Peyer's patch (tissue), 4 donors: ENCODE results near the gene CNTRL. TPM values are rescaled to one million over a fixed set of nuclear protein-coding genes. Genes with fewer than 3 reads are reported as not detected.
A peak's percentile ranks its signal among the peaks of the same experiment; 100 is the strongest.
"Not testable (repeated sequence)": the region's sequence is repeated elsewhere in the genome, so short reads cannot be mapped to it uniquely, and the experiment has no call there.

Source experiments
- DNase-seq, 3 donors: peaks; one replicate each; pipeline ENCODE4 v3.0.0-alpha.2; 2017 to 2019
- H3K27ac ChIP-seq, 4 donors: fragments of 200-600 bp; sonication (generic); one replicate each; pipeline ENCODE4 v1.5.1; 2016 to 2019
- H3K27me3 ChIP-seq, 2 donors: fragments of 200-600 bp; sonication (generic); one replicate each; pipeline ENCODE4 v1.5.1; 2019
- H3K36me3 ChIP-seq, 3 donors: fragments of 200-600 bp; sonication (generic); one replicate each; pipeline ENCODE4 v1.5.1; 2016 to 2019
- H3K4me1 ChIP-seq, 4 donors: fragments of 200-600 bp; sonication (generic); one replicate each; pipeline ENCODE4 v1.5.1; 2016 to 2019
- H3K4me3 ChIP-seq, 4 donors: fragments of 200-600 bp; sonication (generic); 1 replicate in 3 of 4; 2 replicates in 1 of 4; pipeline ENCODE4 v1.5.1; 2016 to 2019; ENCODE audit warnings: mild to moderate bottlenecking in 1 of 4
- H3K9me3 ChIP-seq, 4 donors: fragments of 200-600 bp; sonication (generic); one replicate each; pipeline ENCODE4 v1.5.1; 2016 to 2019; ENCODE audit warnings: mild to moderate bottlenecking in 1 of 4
- CTCF ChIP-seq, 6 experiments: fragments of 450-650 bp in 4 of 6; fragments of 200-600 bp in 2 of 6; sonication (generic) in 1 of 6; IDR thresholded peaks; one replicate each; pipeline ENCODE4 v1.5.1; 2017 to 2019; ENCODE audit warnings: antibody characterized with exemption in 6 of 6, mild to moderate bottlenecking in 3 of 6, moderate library complexity in 1 of 6
- POLR2A ChIP-seq, 2 donors: fragments of 450-650 bp; IDR thresholded peaks; one replicate each; pipeline ENCODE4 v1.5.1; 2017; ENCODE audit warnings: antibody characterized with exemption in 2 of 2, mild to moderate bottlenecking in 2 of 2, moderate library complexity in 2 of 2
- total RNA-seq, 4 donors: library from RNA; depleted of rRNA; stranded (reverse); fragments of >200 nt; gene quantifications; one replicate each; pipeline ENCODE4 v1.1.0, GENCODE V29; 2016

CNTRL gene
- total RNA-seq, 4 donors from 2014 or later: 5.1 to 113 (median 13.7) TPM

DNA sequence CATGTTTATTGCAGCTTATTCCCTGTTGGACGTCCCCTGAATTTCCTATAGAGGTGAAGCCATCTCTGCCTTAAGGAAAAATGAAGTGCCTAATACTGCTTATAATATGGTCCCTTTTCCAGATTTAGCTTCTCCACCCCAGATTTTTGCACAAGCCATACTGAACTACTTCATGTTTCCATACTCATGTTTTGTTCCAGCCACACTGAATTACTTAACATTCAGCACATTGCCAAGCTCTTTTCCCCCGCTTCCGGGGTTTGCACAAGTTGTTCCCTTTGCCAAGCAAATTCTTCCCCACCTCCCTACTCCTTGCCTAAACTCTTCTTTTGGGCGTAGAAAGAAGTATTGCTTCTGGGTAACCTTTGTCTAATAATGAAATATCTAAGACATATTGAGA lies 1.7 kb upstream of the CNTRL start:
- peak in 1 of 3 donors; percentile 60 for DNase-seq
- no peak overlapping the region for H3K4me3 ChIP-seq
- H3K27ac ChIP-seq: peak overlapping the region in 3 of 4 donors; percentile 67 to 91 (median 78)
- H3K27me3 ChIP-seq: no peaks in the 10 kb centered on the region
- peaks cover 0 to 9% (median 2%) of the 10 kb centered on the region in 4 donors for H3K4me1 ChIP-seq
- H3K36me3 ChIP-seq: no peaks in the 10 kb centered on the region
- TF ChIP-seq CTCF (IDR thresholded peaks at IDR 0.05) (no peak), POLR2A (IDR thresholded peaks at IDR 0.05) (no peak)
- no peaks in the 10 kb centered on the region for H3K9me3 ChIP-seq

- H3K27me3 ChIP-seq: no peaks in the 10 kb centered on the region
- no peak for DNase-seq
Measured at GRCh38 chr9:121075251-121076036, 689 bp downstream of the CNTRL start.

DNA sequence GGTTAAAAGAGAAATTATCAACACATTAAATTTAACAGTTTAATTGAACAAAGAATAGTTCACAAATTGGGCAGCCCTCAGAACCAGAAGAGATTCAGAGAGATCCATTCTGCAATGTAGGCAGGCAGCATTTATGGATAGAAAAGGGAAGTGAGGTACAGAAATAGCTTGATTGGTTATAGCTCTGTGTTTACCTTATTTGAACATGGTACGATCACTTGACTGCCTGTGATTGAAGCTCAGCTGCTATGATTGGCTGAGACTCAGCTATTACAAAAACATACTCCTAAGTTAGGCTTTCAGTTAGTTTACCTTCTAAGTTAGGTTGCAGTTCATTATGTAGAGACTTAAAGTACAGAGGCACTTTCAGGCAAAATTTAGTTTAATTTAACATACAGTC lies 7.3 kb downstream of the CNTRL start:
- TF ChIP-seq CTCF (IDR thresholded peaks at IDR 0.05) (no peak), POLR2A (IDR thresholded peaks at IDR 0.05) (no peak)
- no peak for DNase-seq
- Histone ChIP-seq H3K4me1 (no peaks in the 10 kb centered on the region), H3K9me3 (no peaks in the 10 kb centered on the region), H3K4me3 (no peak overlapping the region), H3K27me3 (no peaks in the 10 kb centered on the region), H3K36me3 (peaks cover 0 to 13% (median 0%) of the 10 kb centered on the region in 3 donors), H3K27ac (no peak overlapping the region)

More at GRCh38 chr9:121075251-121076036, 689 bp downstream of the CNTRL start:
- Histone ChIP-seq H3K36me3 (no peaks in the 10 kb centered on the region), H3K9me3 (no peaks in the 10 kb centered on the region), H3K27ac (peak overlapping the region; percentile 73 to 91 (median 80)), H3K4me3 (peak overlapping the region; percentile 61 to 87 (median 74)), H3K4me1 (peaks cover 0 to 9% (median 2%) of the 10 kb centered on the region in 4 donors)
- TF ChIP-seq POLR2A (IDR thresholded peaks at IDR 0.05): no peak
- TF ChIP-seq CTCF (IDR thresholded peaks at IDR 0.05): no peak

DNA sequence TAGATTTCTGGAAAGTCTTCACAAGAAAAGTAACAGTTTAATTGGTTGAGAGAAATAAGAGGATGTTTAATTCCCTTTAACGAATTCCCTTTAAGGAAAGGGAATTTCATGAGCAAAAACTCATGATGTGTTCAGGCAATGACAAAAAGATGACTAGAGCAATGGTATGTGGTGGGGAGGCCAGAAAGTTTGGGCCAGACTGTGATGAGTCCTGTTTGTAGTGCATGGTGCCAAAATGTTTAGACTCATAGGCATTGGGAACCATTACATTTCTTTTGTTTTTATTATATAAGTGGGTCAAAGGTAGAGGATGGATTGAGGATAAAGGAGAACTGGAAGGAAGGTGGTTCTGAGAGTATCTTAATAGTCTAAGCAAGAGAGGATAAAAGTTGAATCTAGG lies 10.9 kb downstream of the CNTRL start:
- no peak overlapping the region for H3K4me3 ChIP-seq
- TF ChIP-seq CTCF (IDR thresholded peaks at IDR 0.05) (no peak), POLR2A (IDR thresholded peaks at IDR 0.05) (no peak)
- H3K4me1 ChIP-seq: no peaks in the 10 kb centered on the region
- H3K9me3 ChIP-seq: no peaks in the 10 kb centered on the region
- peaks cover 0 to 20% (median 0%) of the 10 kb centered on the region in 3 donors for H3K36me3 ChIP-seq
- no peak for DNase-seq
- no peaks in the 10 kb centered on the region for H3K27me3 ChIP-seq
- no peak overlapping the region for H3K27ac ChIP-seq

- Histone ChIP-seq H3K27ac (no peak overlapping the region), H3K36me3 (peaks cover 0 to 9% (median 0%) of the 10 kb centered on the region in 3 donors), H3K27me3 (no peaks in the 10 kb centered on the region), H3K9me3 (no peaks in the 10 kb centered on the region), H3K4me1 (no peaks in the 10 kb centered on the region), H3K4me3 (no peak overlapping the region)
- no peak for TF ChIP-seq POLR2A (IDR thresholded peaks at IDR 0.05)
- no peak for TF ChIP-seq CTCF (IDR thresholded peaks at IDR 0.05)
- DNase-seq: no peak
Measured at GRCh38 chr9:121088576-121088975, 13.8 kb downstream of the CNTRL start.

DNA sequence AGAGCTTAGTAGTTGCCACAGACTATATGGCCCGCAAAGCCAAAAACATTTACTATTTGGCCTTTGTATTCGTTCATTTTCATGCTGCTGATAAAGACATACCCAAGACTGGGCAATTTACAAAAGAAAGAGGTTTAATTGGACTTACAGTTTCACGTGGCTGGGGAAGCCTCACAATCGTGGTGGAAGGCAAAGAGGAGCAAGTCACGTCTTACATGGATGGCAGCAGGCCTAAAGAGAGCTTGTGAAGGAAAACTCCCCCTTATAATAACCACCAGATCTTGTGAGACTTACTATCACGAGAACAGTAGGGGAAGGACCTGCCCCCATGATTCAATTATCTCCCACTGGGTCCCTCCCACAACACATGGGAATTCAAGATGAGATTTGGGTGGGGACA lies 16.0 kb downstream of the CNTRL start:
- not testable (repeated sequence) for H3K9me3 ChIP-seq, H3K4me1 ChIP-seq, H3K4me3 ChIP-seq, H3K27ac ChIP-seq, DNase-seq, H3K27me3 ChIP-seq, H3K36me3 ChIP-seq
